Panc1 (cell line): ENCODE data around the gene PIP4K2C. TPM values are rescaled to one million over a fixed set of nuclear protein-coding genes. Genes with fewer than 3 reads are reported as not detected.

ENCODE experiments used
- ATAC-seq: fragments of 200-7000 bp; cut with Tn5 transposase; 2 replicates; pipeline ENCODE4 v1.9.1; 2020; ENCODE audit warnings: mild to moderate bottlenecking, moderate library complexity
- BruUV-seq: library from RNA; stranded (reverse); fragments of 400-500 nt; replicated peaks from 2 replicates; lab custom pipeline; 2021; lab: Mats Ljungman, UMichigan
- CTCF ChIA-PET: fragments of 300-600 bp; sonication (Branson Sonifier 250); formaldehyde crosslinking; loops from one replicate; lab custom pipeline; 2022; ENCODE audit warnings: antibody characterized with exemption; lab: Charles Lee
- POLR2A ChIA-PET: fragments of 300-600 bp; sonication (Branson Sonifier 250); formaldehyde crosslinking; loops from one replicate; lab custom pipeline; 2022; ENCODE audit warnings: antibody characterized with exemption; lab: Charles Lee
- DNase-seq: peaks from one replicate; pipeline ENCODE4 v3.0.0-alpha.2; 2010; ENCODE audit warnings: low read depth, low spot score
- H3K27ac ChIP-seq: 2 replicates; pipeline ENCODE4 v1.5.1; 2011; ENCODE audit warnings: mild to moderate bottlenecking, low read length, inconsistent platforms
- H3K27me3 ChIP-seq: fragments of 200-500 bp; sonication (Bioruptor generic); 2 replicates; pipeline ENCODE4 v1.6.0; 2014; ENCODE audit warnings: low read length, inconsistent platforms; ENCODE audit not compliant: control insufficient read depth, insufficient read depth
- H3K36me3 ChIP-seq: fragments of 200-500 bp; sonication (Bioruptor generic); 2 replicates; pipeline ENCODE4 v1.5.1; 2014; ENCODE audit warnings: inconsistent platforms, mild to moderate bottlenecking, low read length, moderate library complexity; ENCODE audit not compliant: control insufficient read depth, insufficient read depth
- H3K4me1 ChIP-seq: 2 replicates; pipeline ENCODE4 v1.5.1; 2011; ENCODE audit warnings: inconsistent platforms, mild to moderate bottlenecking, low read length, moderate library complexity; ENCODE audit not compliant: control insufficient read depth, insufficient read depth
- H3K4me3 ChIP-seq, 2 experiments: 2 replicates each; pipeline ENCODE4 v1.5.1; 2011 to 2012; ENCODE audit warnings: low read depth in 2 of 2, low read length in 2 of 2, mild to moderate bottlenecking in 2 of 2, inconsistent platforms in 1 of 2, moderate library complexity in 1 of 2
- H3K9me3 ChIP-seq: fragments of 200-500 bp; sonication (Bioruptor generic); 2 replicates; pipeline ENCODE4 v1.5.1; 2014; ENCODE audit warnings: low read depth, mild to moderate bottlenecking, inconsistent platforms, low read length, moderate library complexity; ENCODE audit not compliant: control insufficient read depth, insufficient read depth
- CTCF ChIP-seq: fragments of 450-650 bp; IDR thresholded peaks from 2 replicates; pipeline ENCODE4 v1.5.1; 2017; ENCODE audit warnings: mild to moderate bottlenecking
- POLR2AphosphoS5 ChIP-seq: IDR thresholded peaks from 2 replicates; pipeline ENCODE4 v1.6.1; 2012; ENCODE audit warnings: mild to moderate bottlenecking, low read depth, low read length, moderate library complexity
- SIN3A ChIP-seq: IDR thresholded peaks from 2 replicates; pipeline ENCODE4 v1.6.1; 2012; ENCODE audit warnings: low read depth, mild to moderate bottlenecking, low read length, moderate library complexity, borderline replicate concordance; ENCODE audit not compliant: insufficient read depth
- TCF7L2 ChIP-seq: IDR thresholded peaks from 2 replicates; pipeline ENCODE4 v1.6.1; 2011; ENCODE audit warnings: mild to moderate bottlenecking, low read depth, low read length, inconsistent platforms
- in situ Hi-C: cut with HindIII; loops from 2 replicates; pipeline ENCODE4 v1.10.0; 2016; ENCODE audit warnings: low sequenced_read_pairs, low pct_unique_long_range_greater_than_20kb
- intact Hi-C: fragments of 100-400 bp; cut with micrococcal nuclease; formaldehyde crosslinking; loops from one replicate; pipeline ENCODE4 v1.10.0; 2022; ENCODE audit not compliant: unreplicated experiment
- total RNA-seq: library from RNA; stranded (reverse); gene quantifications from one replicate; pipeline ENCODE4 v1.2.1, GENCODE V29; 2021; ENCODE audit not compliant: unreplicated experiment
- TF ChIP-seq, protein P1 (sequence below), 2 experiments: IDR thresholded peaks; 2 replicates each; pipeline ENCODE4 v1.6.1; 2011 to 2012; ENCODE audit warnings: low read depth in 2 of 2, control low read depth in 1 of 2, low read length in 1 of 2, mild to moderate bottlenecking in 1 of 2, moderate library complexity in 1 of 2; ENCODE audit not compliant: insufficient read depth in 1 of 2

PIP4K2C gene
- total RNA-seq, 1 experiment from 2014 or later = 62.6 TPM

DNA sequence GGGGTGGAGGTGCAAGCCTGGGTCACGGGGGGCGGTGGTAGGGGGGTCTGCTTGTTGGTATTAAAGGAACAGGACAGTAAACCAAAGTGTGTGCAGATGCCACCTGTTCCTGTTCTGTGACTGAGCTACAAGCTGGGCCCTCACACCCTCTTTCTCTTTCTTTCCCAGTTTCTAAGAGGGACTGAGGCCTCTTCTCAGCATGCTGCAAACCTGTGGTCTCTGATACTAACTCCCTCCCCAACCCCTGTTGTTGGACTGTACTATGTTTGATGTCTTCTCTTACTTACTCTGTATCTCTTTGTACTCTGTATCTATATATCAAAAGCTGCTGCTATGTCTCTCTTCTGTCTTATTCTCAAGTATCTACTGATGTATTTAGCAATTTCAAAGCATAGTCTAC is 6.9 kb upstream of the PIP4K2C start:
- ATAC-seq = no peak
- H3K27ac ChIP-seq = no peak overlapping the region
- no peaks in the 10 kb centered on the region for H3K4me1 ChIP-seq
- ChIA-PET POLR2A (no interaction called here), CTCF (interaction anchor here (0.6 to 1.7 kb wide), 8 partner anchors 8 to 220 kb away, joined by 3 to 9 read pairs (median 4); partner anchors contain the start of gene ARHGEF25)
- no peak overlapping the region for H3K4me3 ChIP-seq
- no peak for TF ChIP-seq CTCF
- TF ChIP-seq, protein P1, sequence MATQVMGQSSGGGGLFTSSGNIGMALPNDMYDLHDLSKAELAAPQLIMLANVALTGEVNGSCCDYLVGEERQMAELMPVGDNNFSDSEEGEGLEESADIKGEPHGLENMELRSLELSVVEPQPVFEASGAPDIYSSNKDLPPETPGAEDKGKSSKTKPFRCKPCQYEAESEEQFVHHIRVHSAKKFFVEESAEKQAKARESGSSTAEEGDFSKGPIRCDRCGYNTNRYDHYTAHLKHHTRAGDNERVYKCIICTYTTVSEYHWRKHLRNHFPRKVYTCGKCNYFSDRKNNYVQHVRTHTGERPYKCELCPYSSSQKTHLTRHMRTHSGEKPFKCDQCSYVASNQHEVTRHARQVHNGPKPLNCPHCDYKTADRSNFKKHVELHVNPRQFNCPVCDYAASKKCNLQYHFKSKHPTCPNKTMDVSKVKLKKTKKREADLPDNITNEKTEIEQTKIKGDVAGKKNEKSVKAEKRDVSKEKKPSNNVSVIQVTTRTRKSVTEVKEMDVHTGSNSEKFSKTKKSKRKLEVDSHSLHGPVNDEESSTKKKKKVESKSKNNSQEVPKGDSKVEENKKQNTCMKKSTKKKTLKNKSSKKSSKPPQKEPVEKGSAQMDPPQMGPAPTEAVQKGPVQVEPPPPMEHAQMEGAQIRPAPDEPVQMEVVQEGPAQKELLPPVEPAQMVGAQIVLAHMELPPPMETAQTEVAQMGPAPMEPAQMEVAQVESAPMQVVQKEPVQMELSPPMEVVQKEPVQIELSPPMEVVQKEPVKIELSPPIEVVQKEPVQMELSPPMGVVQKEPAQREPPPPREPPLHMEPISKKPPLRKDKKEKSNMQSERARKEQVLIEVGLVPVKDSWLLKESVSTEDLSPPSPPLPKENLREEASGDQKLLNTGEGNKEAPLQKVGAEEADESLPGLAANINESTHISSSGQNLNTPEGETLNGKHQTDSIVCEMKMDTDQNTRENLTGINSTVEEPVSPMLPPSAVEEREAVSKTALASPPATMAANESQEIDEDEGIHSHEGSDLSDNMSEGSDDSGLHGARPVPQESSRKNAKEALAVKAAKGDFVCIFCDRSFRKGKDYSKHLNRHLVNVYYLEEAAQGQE (IDR thresholded peaks at IDR 0.05; ENCODE audit: insufficient read depth in 1 of 2, low read depth in 2 of 2, low read length in 1 of 2) = no peak
- no peak for TF ChIP-seq TCF7L2
- TF ChIP-seq SIN3A = no peak
- TF ChIP-seq POLR2AphosphoS5 = no peak
- H3K36me3 ChIP-seq = no peaks in the 10 kb centered on the region
- BruUV-seq = no TSS peak
- in situ Hi-C loops = no loop called here
- H3K9me3 ChIP-seq = no peaks in the 10 kb centered on the region
- DNase-seq = no peak
- intact Hi-C loops = loop anchor here (5.0 kb wide), 1 partner anchor 153 kb away; the partner anchor contains the start of gene AGAP2
- no peaks in the 10 kb centered on the region for H3K27me3 ChIP-seq

DNA sequence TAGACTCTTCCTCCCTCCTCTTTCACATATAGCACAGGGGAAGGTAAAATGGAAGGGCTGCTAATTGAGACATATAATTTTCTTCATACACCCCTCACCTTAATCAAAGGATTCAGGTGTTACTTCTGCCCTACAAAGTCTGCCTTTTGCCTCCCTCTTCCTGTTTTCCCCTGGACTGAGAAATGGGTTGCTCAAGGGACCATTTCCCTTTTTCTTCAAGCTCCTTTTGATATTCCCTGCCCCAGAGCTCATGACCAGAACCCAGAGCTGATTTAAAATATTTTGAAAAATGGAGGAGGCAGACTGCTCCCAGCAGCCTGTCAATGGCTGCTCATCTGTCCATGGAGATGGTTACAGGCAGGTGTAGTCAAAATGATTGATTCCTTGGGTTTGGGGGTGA is 6.3 kb upstream of the PIP4K2C start:
- no peak for TF ChIP-seq SIN3A
- no peak for TF ChIP-seq POLR2AphosphoS5
- in situ Hi-C loops (no loop called here), intact Hi-C loops (loop anchor here (5.0 kb wide), 1 partner anchor 153 kb away; the partner anchor contains the start of gene AGAP2)
- POLR2A ChIA-PET = interaction anchor here (0.6 kb wide), 1 partner anchor 12 kb away, joined by 3 read pairs; no protein-coding TSS in a partner anchor
- CTCF ChIA-PET = interaction anchor here (0.6 to 1.7 kb wide), 3 partner anchors 43 to 260 kb away, joined by 3 to 6 read pairs (median 6); no protein-coding TSS in a partner anchor
- no peak overlapping the region for H3K27ac ChIP-seq
- H3K4me3 ChIP-seq = no peak overlapping the region
- no peaks in the 10 kb centered on the region for H3K4me1 ChIP-seq
- ATAC-seq (no peak), DNase-seq (no peak)
- no peaks in the 10 kb centered on the region for H3K36me3 ChIP-seq
- no TSS peak for BruUV-seq
- H3K9me3 ChIP-seq = no peaks in the 10 kb centered on the region
- H3K27me3 ChIP-seq = no peaks in the 10 kb centered on the region

DNA sequence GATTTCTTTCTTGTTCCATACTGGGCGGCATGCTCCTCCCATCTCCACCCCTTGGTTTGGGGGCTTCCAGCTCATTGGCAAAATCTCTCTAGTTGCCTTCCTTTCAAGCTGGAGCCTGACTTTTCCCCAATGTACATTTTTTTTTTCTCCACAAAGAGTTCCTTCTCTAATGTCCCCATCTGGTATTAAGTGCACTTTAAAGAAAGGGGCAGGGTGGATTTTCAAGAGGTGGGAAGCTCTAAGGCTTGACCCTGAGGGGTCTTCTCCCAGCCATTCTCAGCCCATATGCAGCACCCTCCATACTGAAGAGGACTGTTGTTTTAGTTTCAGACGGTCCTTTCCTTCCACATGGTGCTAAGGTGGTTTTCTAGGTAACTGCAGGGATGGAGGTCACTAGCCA is 5.8 kb upstream of the PIP4K2C start:
- in situ Hi-C loops = no loop called here

More for the DNA sequence above, 5.8 kb upstream of the PIP4K2C start:
- intact Hi-C loops = no loop called here
- BruUV-seq = no TSS peak
- Histone ChIP-seq H3K27ac (no peak overlapping the region), H3K27me3 (no peaks in the 10 kb centered on the region), H3K4me3 (no peak overlapping the region), H3K4me1 (no peaks in the 10 kb centered on the region), H3K9me3 (no peaks in the 10 kb centered on the region), H3K36me3 (no peaks in the 10 kb centered on the region)
- ChIA-PET POLR2A (interaction anchor here (0.7 kb wide), 1 partner anchor 74 kb away, joined by 3 read pairs; no protein-coding TSS in a partner anchor), CTCF (interaction anchor here (0.6 to 1.7 kb wide), 2 partner anchors 42 to 260 kb away, joined by 3 to 6 read pairs; no protein-coding TSS in a partner anchor)
- DNase-seq (no peak), ATAC-seq (no peak)
- TF ChIP-seq CTCF (no peak), POLR2AphosphoS5 (no peak), SIN3A (no peak), TCF7L2 (no peak)
- TF ChIP-seq, protein P1 (IDR thresholded peaks at IDR 0.05; ENCODE audit: insufficient read depth in 1 of 2, low read depth in 2 of 2, low read length in 1 of 2) = no peak
